Keratinocyte (primary cell): ENCODE results near the gene CFP.

Experiments used
- EZH2 ChIP-seq: IDR thresholded peaks from one replicate; pipeline ENCODE4 v1.6.1; 2012; ENCODE audit warnings: inconsistent platforms, mild to moderate bottlenecking, low read length, moderate library complexity
- TF ChIP-seq, protein P1 (sequence below), 3 experiments: IDR thresholded peaks in 1 of 3; conservative IDR thresholded peaks in 1 of 3; optimal IDR thresholded peaks in 1 of 3; 2 replicates in 2 of 3; 3 replicates in 1 of 3; pipeline versions ENCODE3 to v1.5.1; 2011; ENCODE audit warnings: low read length in 3 of 3, mild to moderate bottlenecking in 3 of 3, moderate library complexity in 2 of 3, control low read depth in 1 of 3, inconsistent platforms in 1 of 3; ENCODE audit not compliant: insufficient read depth in 2 of 3; ENCODE audit errors: extremely low read depth in 1 of 3

DNA sequence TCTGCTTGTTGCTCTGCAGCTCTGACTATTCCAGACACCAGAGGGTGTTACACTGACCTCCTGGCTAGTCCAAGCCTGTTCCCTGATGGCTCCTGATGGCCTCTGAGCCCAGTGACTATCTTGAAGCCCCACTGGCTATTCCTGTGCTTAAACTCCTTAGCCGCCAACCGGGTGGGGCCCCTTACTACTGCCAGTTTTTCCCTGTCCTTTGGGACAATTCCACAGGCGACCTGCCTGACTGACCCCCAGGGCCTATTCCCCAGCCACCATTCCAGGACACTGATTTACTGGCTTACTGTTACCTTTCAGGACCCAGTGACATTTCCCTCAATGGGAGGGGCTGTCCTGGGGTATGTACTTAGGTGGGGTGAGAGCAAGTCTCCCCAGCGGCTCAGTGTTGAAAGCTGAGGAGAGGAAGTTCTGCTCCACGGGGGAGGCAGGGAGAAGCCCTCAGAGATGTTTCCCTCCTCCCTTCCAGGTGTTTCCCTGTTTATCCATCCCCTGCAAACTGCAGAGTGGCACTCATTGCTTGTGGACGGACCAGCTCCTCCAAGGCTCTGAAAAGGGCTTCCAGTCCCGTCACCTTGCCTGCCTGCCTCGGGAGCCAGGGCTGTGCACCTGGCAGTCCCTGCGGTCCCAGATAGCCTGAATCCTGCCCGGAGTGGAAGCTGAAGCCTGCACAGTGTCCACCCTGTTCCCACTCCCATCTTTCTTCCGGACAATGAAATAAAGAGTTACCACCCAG lies 43.5 kb downstream of the CFP start:
- TF ChIP-seq, protein P1, sequence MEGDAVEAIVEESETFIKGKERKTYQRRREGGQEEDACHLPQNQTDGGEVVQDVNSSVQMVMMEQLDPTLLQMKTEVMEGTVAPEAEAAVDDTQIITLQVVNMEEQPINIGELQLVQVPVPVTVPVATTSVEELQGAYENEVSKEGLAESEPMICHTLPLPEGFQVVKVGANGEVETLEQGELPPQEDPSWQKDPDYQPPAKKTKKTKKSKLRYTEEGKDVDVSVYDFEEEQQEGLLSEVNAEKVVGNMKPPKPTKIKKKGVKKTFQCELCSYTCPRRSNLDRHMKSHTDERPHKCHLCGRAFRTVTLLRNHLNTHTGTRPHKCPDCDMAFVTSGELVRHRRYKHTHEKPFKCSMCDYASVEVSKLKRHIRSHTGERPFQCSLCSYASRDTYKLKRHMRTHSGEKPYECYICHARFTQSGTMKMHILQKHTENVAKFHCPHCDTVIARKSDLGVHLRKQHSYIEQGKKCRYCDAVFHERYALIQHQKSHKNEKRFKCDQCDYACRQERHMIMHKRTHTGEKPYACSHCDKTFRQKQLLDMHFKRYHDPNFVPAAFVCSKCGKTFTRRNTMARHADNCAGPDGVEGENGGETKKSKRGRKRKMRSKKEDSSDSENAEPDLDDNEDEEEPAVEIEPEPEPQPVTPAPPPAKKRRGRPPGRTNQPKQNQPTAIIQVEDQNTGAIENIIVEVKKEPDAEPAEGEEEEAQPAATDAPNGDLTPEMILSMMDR (optimal IDR thresholded peaks at IDR 0.05 in 1 of 3, IDR thresholded peaks at IDR 0.05 in 1 of 3, conservative IDR thresholded peaks at IDR 0.05 in 1 of 3; ENCODE audit: extremely low read depth in 1 of 3, insufficient read depth in 2 of 3, low read length in 3 of 3) = no peak
- TF ChIP-seq EZH2 = no peak
